ENCODE results near the gene AP2B1.

GRCh38 chr17:35733366-35733765 lies 146.2 kb downstream of the AP2B1 start:
- TF ChIP-seq CTCF (IDR thresholded peaks at IDR 0.05; ENCODE audit: low read depth, low read length, missing input control), result no peak
- TF ChIP-seq YY1 (IDR thresholded peaks at IDR 0.05), result no peak
- TF ChIP-seq REST (IDR thresholded peaks at IDR 0.05), result no peak
- TF ChIP-seq MAX (IDR thresholded peaks at IDR 0.05), result no peak
- TF ChIP-seq, protein P1, sequence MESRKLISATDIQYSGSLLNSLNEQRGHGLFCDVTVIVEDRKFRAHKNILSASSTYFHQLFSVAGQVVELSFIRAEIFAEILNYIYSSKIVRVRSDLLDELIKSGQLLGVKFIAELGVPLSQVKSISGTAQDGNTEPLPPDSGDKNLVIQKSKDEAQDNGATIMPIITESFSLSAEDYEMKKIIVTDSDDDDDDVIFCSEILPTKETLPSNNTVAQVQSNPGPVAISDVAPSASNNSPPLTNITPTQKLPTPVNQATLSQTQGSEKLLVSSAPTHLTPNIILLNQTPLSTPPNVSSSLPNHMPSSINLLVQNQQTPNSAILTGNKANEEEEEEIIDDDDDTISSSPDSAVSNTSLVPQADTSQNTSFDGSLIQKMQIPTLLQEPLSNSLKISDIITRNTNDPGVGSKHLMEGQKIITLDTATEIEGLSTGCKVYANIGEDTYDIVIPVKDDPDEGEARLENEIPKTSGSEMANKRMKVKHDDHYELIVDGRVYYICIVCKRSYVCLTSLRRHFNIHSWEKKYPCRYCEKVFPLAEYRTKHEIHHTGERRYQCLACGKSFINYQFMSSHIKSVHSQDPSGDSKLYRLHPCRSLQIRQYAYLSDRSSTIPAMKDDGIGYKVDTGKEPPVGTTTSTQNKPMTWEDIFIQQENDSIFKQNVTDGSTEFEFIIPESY (IDR thresholded peaks at IDR 0.05), result no peak
- TF ChIP-seq EGR1 (IDR thresholded peaks at IDR 0.05; ENCODE audit: low read depth in 2 of 2), result no peak
- TF ChIP-seq SP1 (IDR thresholded peaks at IDR 0.05), result no peak
- no peak for TF ChIP-seq FOXA1 (IDR thresholded peaks at IDR 0.05)
- TF ChIP-seq, protein P2, sequence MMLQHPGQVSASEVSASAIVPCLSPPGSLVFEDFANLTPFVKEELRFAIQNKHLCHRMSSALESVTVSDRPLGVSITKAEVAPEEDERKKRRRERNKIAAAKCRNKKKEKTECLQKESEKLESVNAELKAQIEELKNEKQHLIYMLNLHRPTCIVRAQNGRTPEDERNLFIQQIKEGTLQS (IDR thresholded peaks at IDR 0.05), result no peak

Measured in liver (tissue), 3 donors.